Activated naive CD8-positive, alpha-beta T cell (primary cell): ENCODE measurements around the gene THAP3.
A peak's percentile ranks its signal among the peaks of the same experiment; 100 is the strongest.
"Not testable (repeated sequence)": the region's sequence is repeated elsewhere in the genome, so short reads cannot be mapped to it uniquely, and the experiment has no call there.

ENCODE experiments used
- H3K27ac Mint-ChIP-seq: one replicate; pipeline ENCODE4 v1.8.0; 2021; ENCODE audit warnings: mixed read lengths
- H3K27me3 Mint-ChIP-seq: one replicate; pipeline ENCODE4 v1.8.0; 2021; ENCODE audit warnings: mixed read lengths
- H3K36me3 Mint-ChIP-seq: one replicate; pipeline ENCODE4 v1.8.0; 2021; ENCODE audit warnings: mixed read lengths
- H3K4me1 Mint-ChIP-seq: one replicate; pipeline ENCODE4 v1.8.0; 2021; ENCODE audit warnings: low read depth, mixed read lengths
- H3K4me3 Mint-ChIP-seq: one replicate; pipeline ENCODE4 v1.8.0; 2021; ENCODE audit warnings: mild to moderate bottlenecking, mixed read lengths
- H3K9me3 Mint-ChIP-seq: one replicate; pipeline ENCODE4 v1.8.0; 2021; ENCODE audit warnings: low read depth, mixed read lengths

The THAP3 gene

GRCh38 chr1:6599141-6599975 lies 25.3 kb upstream of the THAP3 start:
- H3K4me1 Mint-ChIP-seq, result peaks cover 51% of the 10 kb centered on the region
- H3K4me3 Mint-ChIP-seq, result peak overlapping the region; percentile 100
- H3K27me3 Mint-ChIP-seq, result no peaks in the 10 kb centered on the region
- peak overlapping the region; percentile 98 for H3K27ac Mint-ChIP-seq
- H3K36me3 Mint-ChIP-seq, result peaks cover 4% of the 10 kb centered on the region
- no peaks in the 10 kb centered on the region for H3K9me3 Mint-ChIP-seq

DNA sequence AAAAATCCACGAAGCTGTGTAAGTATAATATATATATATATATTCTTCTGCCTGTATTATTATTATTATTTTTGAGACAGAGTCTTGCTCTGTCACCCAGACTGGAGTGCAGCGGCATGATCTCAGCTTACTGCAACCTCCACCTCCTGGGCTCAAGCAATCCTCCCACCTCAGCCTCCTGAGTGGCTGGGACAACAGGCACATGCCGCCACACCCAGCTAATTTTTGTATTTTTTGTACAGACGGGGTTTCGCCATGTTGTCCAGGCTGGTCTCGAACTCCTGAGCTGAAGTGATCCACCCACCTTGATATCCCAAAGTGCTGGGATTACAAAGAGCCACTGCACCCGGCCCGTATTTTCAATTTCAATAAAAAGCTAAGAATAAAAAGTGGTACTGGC lies 24.7 kb upstream of the THAP3 start:
- H3K36me3 Mint-ChIP-seq, H3K27me3 Mint-ChIP-seq, H3K9me3 Mint-ChIP-seq: not testable (repeated sequence)
- Mint-ChIP-seq H3K4me1 (peaks cover 51% of the 10 kb centered on the region), H3K4me3 (peak overlapping the region; percentile 100), H3K27ac (peak overlapping the region; percentile 98)

- H3K36me3 Mint-ChIP-seq, result peaks cover 4% of the 10 kb centered on the region
- peak overlapping the region; percentile 100 for H3K4me3 Mint-ChIP-seq
- H3K4me1 Mint-ChIP-seq, result peaks cover 50% of the 10 kb centered on the region
- H3K27me3 Mint-ChIP-seq, result no peaks in the 10 kb centered on the region
- H3K27ac Mint-ChIP-seq, result peak overlapping the region; percentile 98
- no peaks in the 10 kb centered on the region for H3K9me3 Mint-ChIP-seq
Observed at GRCh38 chr1:6600410-6601048, 24.1 kb upstream of the THAP3 start.

GRCh38 chr1:6601049-6601922 lies 23.4 kb upstream of the THAP3 start:
- Mint-ChIP-seq H3K4me1 (peaks cover 43% of the 10 kb centered on the region), H3K27ac (peak overlapping the region; percentile 98), H3K9me3 (no peaks in the 10 kb centered on the region), H3K36me3 (peaks cover 4% of the 10 kb centered on the region), H3K4me3 (peak overlapping the region; percentile 100), H3K27me3 (no peaks in the 10 kb centered on the region)

DNA sequence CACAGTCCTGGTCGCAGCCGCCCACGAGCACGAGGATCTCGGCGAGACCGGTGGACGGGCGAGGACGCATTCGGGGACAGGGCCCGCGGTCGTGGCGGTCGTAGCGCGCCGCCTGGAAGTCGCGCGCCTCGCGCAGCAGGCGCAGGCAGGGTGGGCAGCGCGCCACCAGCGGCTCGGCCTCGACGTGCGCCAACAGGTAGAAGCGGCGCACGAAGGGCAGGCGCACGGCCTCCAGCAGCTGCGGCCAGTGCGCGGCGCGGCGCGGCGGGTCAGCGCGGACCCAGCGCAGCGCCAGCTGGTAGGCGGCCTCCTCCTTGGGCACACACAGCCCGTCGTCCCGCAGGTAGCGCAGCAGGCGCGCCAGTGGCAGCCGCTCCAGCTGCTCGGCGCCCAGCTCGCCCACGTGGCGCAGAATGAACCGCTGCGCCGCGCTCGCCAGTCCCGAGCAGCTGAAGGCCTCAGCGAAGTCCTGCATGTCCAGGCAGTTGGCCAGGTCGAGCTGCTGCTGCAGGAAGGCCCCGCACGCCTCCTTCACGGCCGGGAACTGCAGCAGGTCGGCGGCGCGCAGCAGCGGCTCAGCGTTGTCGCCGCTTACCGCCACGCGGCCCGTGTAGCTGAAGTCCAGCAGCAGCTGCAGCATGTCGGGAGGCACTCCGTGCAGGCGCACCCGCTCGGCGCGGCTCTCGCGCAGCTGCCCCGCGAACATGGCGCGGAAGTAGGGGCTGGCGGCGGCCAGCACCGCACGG lies 22.6 kb upstream of the THAP3 start:
- Mint-ChIP-seq H3K9me3 (no peaks in the 10 kb centered on the region), H3K4me1 (peaks cover 35% of the 10 kb centered on the region), H3K27me3 (no peaks in the 10 kb centered on the region), H3K27ac (peak overlapping the region; percentile 98), H3K4me3 (peak overlapping the region; percentile 100), H3K36me3 (peaks cover 4% of the 10 kb centered on the region)

- Mint-ChIP-seq H3K27me3 (no peaks in the 10 kb centered on the region), H3K4me1 (peaks cover 30% of the 10 kb centered on the region), H3K9me3 (no peaks in the 10 kb centered on the region), H3K27ac (peak within 1 kb of the TSS; percentile 98), H3K36me3 (peaks cover 4% of the 10 kb centered on the region), H3K4me3 (peak within 1 kb of the TSS; percentile 100)
Observed at GRCh38 chr1:6602669-6603237, 21.9 kb upstream of the THAP3 start, which contains the start of gene KLHL21. Gene KLHL21 (minus strand): TSS chr1:6602869. CDS start chr1:6602817, 52 bp downstream.

DNA sequence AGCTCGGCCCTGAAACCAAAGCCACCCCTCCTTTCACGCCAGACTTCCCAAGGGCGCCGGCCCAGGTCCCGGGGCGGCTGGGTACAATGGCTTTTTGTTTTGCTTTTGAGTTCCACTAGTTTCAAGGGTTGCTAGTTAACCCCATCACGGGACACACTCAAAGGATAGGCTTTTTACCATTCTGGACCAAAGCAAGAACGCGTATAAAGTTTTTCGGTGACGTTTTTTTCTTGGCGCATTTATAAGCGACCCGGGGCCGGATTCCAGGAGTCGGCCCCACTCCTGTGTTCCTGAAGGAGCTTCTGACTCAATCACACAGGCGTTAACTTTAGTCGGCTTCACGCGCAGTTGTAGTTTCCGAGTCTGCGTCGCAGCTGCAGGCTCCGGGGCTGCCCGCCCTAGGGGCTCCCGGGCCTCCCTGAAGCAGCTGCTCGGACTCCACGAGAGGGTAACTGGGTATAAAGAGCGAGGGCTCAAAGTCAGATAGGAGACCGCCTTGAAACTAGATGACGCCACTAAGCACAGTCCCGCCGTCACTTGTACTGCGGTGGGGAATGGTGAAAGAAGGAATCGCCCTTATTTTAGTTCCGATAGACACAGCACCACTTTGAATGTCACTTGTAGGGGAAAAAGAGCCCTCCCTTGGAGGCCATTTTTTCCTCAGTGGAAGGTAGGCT lies 21.3 kb upstream of the THAP3 start:
- peak overlapping the region; percentile 98 for H3K27ac Mint-ChIP-seq
- H3K36me3 Mint-ChIP-seq, result peaks cover 4% of the 10 kb centered on the region

DNA sequence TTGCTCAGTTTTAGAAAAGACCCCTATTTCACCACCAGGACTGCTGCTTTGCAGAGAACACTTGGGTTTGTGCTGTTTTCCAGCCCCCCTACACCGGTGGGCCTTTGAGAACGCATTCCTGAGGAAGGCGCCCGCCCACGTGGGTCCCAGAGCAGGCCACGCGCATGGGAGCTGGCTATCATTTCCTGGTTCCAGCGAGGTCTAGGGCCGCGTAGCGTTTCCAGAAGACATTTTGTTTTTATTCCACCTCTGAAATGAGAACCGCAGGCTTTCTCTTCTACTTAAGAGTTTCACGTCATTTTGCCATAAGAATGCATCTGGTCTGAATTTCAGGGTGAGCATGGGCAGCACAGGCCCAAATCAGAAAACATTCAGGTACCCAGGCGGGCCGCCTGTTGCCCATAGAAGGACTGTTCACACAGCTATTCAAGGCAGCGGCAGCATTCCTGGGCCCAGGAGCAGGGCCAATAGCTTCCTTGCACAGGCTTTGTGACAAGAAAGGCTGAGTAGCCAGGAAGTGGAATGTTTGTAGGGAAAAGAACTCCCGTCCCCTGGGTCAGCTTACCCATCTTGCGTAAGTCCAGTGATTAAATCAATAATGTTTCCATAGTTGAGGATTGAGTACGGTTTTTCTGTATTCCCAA lies 20.6 kb upstream of the THAP3 start:
- Mint-ChIP-seq H3K27ac (peak overlapping the region; percentile 98), H3K4me1 (peaks cover 23% of the 10 kb centered on the region), H3K9me3 (no peaks in the 10 kb centered on the region), H3K27me3 (no peaks in the 10 kb centered on the region), H3K4me3 (peak overlapping the region; percentile 84), H3K36me3 (peaks cover 4% of the 10 kb centered on the region)

More for the DNA sequence above, 21.3 kb upstream of the THAP3 start:
- H3K4me3 Mint-ChIP-seq, result peak overlapping the region; percentile 84
- H3K4me1 Mint-ChIP-seq, result peaks cover 28% of the 10 kb centered on the region
- no peaks in the 10 kb centered on the region for H3K9me3 Mint-ChIP-seq
- no peaks in the 10 kb centered on the region for H3K27me3 Mint-ChIP-seq

DNA sequence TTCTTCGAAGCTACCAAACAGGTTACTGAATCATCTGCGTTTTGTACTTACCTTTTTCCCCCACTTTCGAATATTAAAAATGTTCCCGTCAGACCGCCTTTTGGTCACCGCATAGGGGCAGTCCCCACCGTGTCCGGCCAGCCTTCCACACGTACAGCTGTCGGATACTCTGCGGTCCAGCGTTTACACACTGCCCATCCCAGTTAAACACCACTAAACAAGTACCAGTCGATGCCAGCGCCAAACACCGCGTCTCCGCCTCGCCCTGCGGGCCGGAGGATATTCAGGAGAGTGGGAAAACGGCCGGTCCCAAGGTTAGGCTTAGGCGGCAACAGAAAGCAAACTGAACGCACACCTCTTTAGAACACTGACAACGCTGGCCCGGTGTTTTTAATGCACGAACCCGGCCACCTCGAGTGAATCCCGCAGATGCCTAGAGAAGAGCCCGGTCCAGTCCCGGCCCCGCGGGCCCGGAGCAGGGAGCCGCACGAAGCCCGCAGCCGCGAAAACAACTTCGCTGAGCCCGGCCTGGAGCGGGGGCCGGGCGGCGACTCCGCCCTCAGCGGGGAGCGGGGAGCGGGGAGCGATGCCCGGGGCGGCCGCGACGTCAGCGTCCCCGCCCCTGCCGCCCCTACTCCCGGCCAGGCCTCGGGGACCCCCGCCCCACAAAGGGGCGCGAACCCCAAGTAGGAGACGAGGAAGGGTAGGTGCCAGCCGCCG lies 11.9 kb upstream of the THAP3 start:
- Mint-ChIP-seq H3K4me1 (peaks cover 23% of the 10 kb centered on the region), H3K27me3 (no peaks in the 10 kb centered on the region), H3K9me3 (no peaks in the 10 kb centered on the region), H3K36me3 (no peaks in the 10 kb centered on the region), H3K27ac (peak overlapping the region; percentile 90), H3K4me3 (peak overlapping the region; percentile 92)

GRCh38 chr1:6613361-6614018 lies 11.2 kb upstream of the THAP3 start, which contains the start of gene PHF13:
Gene PHF13 (plus strand): TSS chr1:6613731. CDS start chr1:6614067, 336 bp downstream.
- Mint-ChIP-seq H3K4me3 (peak within 1 kb of the TSS; percentile 92), H3K9me3 (no peaks in the 10 kb centered on the region), H3K4me1 (peaks cover 23% of the 10 kb centered on the region), H3K27ac (peak within 1 kb of the TSS; percentile 90), H3K27me3 (no peaks in the 10 kb centered on the region), H3K36me3 (no peaks in the 10 kb centered on the region)

DNA sequence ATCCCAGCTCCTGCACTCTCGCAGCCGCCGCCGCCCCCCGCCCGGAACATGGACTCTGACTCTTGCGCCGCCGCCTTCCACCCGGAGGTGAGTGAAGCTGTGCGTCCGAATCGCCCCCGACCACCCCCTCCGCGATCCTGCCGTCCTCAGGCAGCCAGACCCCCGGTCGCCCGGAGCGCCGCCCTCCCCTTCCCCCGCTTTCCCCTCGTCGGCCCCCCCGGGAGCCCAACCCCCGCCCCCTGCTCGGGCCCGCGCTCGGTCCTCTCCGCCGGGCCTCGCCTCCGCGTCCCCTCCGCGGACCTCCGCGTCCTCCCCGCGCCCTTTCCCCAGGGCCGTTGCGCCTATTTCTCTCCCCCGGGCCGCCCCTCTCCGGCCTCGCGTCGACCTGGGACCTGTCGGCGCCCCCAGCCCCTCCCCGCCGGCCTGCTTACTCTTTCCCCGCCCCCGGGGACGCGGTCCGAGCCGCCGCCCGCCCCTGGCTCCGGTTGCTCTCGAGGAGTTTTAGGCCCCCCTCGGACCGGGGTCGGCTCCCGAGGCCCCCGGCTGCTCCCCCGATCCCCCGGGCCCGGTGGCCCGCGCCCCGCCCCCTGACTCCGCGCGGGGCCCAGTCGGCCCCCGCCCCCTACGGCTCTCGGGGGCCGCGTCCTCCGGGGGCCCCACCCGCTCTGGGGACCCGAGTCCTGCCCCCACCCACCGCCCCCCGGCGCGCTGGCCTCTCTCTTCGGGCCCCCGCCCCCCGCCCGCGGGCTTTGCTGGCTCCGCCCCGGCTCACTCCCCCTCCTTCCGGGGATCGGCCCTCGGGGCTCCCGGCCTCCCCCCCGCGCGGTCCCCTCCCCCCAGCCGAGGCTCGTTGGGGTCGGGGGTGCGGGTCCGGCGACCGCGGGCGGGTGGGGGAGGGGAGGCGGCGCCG lies 10.4 kb upstream of the THAP3 start:
- Mint-ChIP-seq H3K36me3 (no peaks in the 10 kb centered on the region), H3K4me1 (peaks cover 23% of the 10 kb centered on the region), H3K27ac (no peak overlapping the region), H3K4me3 (peak overlapping the region; percentile 57), H3K9me3 (no peaks in the 10 kb centered on the region), H3K27me3 (no peaks in the 10 kb centered on the region)
